Activated B cell treated with CpG ODN at 0.5 μM for 24 hours (primary cell): Measurements from ENCODE around the gene BFSP1. TPM values are rescaled to one million over a fixed set of nuclear protein-coding genes. Genes with fewer than 3 reads are reported as not detected.

ENCODE experiments used
- ATAC-seq: fragments of 200-7000 bp; cut with Tn5 transposase; one replicate; pipeline ENCODE4 v1.10.0; 2021; ENCODE audit warnings: low read depth, mild to moderate bottlenecking, moderate library complexity
- CTCF ChIA-PET: fragments of 350-600 bp; sonication (Branson Sonifier 250); formaldehyde crosslinking; loops from one replicate; lab custom pipeline; 2021; ENCODE audit warnings: antibody characterized with exemption; lab: Charles Lee
- POLR2A ChIA-PET: fragments of 350-600 bp; sonication (Branson Sonifier 250); formaldehyde crosslinking; loops from one replicate; lab custom pipeline; 2021; ENCODE audit warnings: antibody characterized with exemption; lab: Charles Lee
- DNase-seq: peaks from one replicate; pipeline ENCODE4 v3.0.0; 2022
- H3K27ac Mint-ChIP-seq: one replicate; pipeline ENCODE4 v1.8.0; 2020; ENCODE audit warnings: mixed read lengths
- H3K27me3 Mint-ChIP-seq: one replicate; pipeline ENCODE4 v1.8.0; 2021; ENCODE audit warnings: mixed read lengths
- H3K36me3 Mint-ChIP-seq: one replicate; pipeline ENCODE4 v1.8.0; 2021; ENCODE audit warnings: low read depth, mixed read lengths
- H3K4me1 Mint-ChIP-seq: one replicate; pipeline ENCODE4 v1.8.0; 2021; ENCODE audit warnings: mixed read lengths
- H3K4me3 Mint-ChIP-seq: one replicate; pipeline ENCODE4 v1.8.0; 2020; ENCODE audit warnings: mild to moderate bottlenecking, mixed read lengths
- H3K9me3 Mint-ChIP-seq: one replicate; pipeline ENCODE4 v1.8.0; 2020; ENCODE audit warnings: mixed read lengths
- CTCF ChIP-seq: fragments of 200-600 bp; IDR thresholded peaks from one replicate; pipeline ENCODE4 v1.8.0; 2022; ENCODE audit warnings: antibody characterized with exemption, mild to moderate bottlenecking
- intact Hi-C: fragments of 100-400 bp; cut with micrococcal nuclease; formaldehyde crosslinking; loops from one replicate; pipeline ENCODE4 v1.15.1; 2024
- total RNA-seq: library from RNA; stranded (reverse); gene quantifications from 2 replicates; pipeline ENCODE4 v1.2.3, GENCODE V29; 2022

BFSP1 gene
- 0.10 TPM in 1 of 2 replicates, not detected in the other for total RNA-seq

DNA sequence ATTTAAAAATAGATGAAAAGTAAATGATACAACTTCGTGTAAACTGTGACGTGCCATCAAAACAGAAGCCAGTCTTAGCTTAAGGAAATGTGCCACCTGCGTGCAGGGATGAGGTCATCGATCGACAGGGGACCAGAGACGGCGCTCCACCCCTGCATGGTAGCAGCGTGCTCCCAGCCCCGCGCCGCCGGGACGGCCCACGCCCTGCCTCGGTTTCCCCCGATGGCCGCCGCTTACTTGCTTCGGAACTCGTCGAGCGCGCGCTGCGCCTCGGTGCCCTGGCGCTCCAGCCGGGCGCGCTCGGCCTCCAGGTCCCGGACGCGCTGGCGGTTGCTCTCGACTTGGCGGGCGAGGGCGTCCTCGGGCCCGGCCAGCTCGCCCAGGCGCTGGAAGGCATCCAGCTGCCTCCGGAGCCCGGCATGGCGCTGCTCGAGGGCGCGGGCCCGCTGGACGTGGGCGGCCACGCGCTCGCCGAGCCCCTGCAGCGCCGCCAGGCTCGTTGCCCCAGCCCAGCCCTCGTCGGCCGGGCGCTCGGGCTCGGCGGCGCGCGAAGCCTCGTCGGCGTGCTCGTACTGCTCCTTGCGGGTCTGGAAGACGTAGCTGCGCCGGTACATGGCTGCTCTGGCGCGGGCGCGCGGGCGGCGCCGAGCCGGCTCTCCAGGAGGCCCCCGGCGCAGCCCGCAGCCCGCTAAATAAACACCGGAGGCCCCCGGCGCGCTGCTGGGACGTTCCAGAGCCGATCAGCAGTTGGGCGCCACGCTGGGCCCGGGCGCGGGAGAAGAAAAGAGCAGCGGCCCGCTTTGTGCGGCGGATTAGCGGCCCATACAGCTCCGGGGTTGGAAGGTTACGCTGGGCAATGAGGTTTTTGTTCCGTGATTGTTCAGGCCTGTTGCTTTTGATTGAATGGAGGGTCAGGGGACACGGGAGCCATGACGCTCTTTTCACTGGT lies at the start of gene BFSP1:
BFSP1 (minus strand) TSS at position 664 of the 949 bp plus-strand sequence; CDS start at position 614, 50 bp downstream.
- H3K36me3 Mint-ChIP-seq = no peaks in the 10 kb centered on the region
- no peak for TF ChIP-seq CTCF
- peak within 1 kb of the TSS; percentile 81 for H3K4me3 Mint-ChIP-seq
- no peak within 1 kb of the TSS for H3K27ac Mint-ChIP-seq
- CTCF ChIA-PET = interaction anchor here (1.0 kb wide), 1 partner anchor 87 kb away, joined by 3 read pairs; no protein-coding TSS in a partner anchor
- peaks cover 29% of the 10 kb centered on the region for H3K27me3 Mint-ChIP-seq
- ATAC-seq (peak; percentile 45), DNase-seq (peak; percentile 19)
- POLR2A ChIA-PET = interaction anchor here (0.8 to 0.9 kb wide), 2 partner anchors 39 to 40 kb away, joined by 3 to 5 read pairs; partner anchors contain the start of gene DSTN
- intact Hi-C loops = no loop called here
- H3K9me3 Mint-ChIP-seq = no peaks in the 10 kb centered on the region
- peaks cover 9% of the 10 kb centered on the region for H3K4me1 Mint-ChIP-seq

DNA sequence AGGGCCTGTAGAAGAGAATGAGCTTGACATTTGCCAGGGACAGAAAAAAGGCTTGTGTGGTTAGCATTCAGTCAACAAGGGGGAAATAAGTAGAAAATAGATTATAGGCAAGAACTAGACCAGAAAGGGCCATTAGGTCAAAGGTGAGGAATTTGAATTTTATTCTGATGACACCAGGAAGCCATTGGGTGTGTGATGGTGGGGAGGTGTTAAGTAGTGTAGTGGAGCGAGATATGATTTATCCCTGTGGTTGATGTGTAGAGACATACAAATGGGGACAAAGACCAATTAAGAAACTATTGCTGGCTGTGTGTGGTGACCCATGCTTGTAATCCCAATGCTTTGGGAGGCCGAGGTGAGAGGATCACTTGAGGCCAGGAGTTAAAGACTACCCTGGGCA lies 49.7 kb upstream of the BFSP1 start:
- no peak for TF ChIP-seq CTCF
- H3K4me3 Mint-ChIP-seq = no peak overlapping the region
- no peaks in the 10 kb centered on the region for H3K27me3 Mint-ChIP-seq
- DNase-seq (no peak), ATAC-seq (no peak)
- peaks cover 3% of the 10 kb centered on the region for H3K36me3 Mint-ChIP-seq
- POLR2A ChIA-PET = interaction anchor here (0.6 kb wide), 1 partner anchor 386 kb away, joined by 3 read pairs; no protein-coding TSS in a partner anchor
- no peak overlapping the region for H3K27ac Mint-ChIP-seq
- intact Hi-C loops = no loop called here
- no peaks in the 10 kb centered on the region for H3K9me3 Mint-ChIP-seq
- no peaks in the 10 kb centered on the region for H3K4me1 Mint-ChIP-seq
- CTCF ChIA-PET = no interaction called here

GRCh38 chr20:17579369-17580039 lies 48.3 kb upstream of the BFSP1 start:
- ChIA-PET POLR2A (no interaction called here), CTCF (no interaction called here)
- TF ChIP-seq CTCF = no peak
- Mint-ChIP-seq H3K27me3 (no peaks in the 10 kb centered on the region), H3K36me3 (peaks cover 3% of the 10 kb centered on the region), H3K4me3 (no peak overlapping the region), H3K27ac (no peak overlapping the region), H3K9me3 (no peaks in the 10 kb centered on the region), H3K4me1 (no peaks in the 10 kb centered on the region)
- DNase-seq (no peak), ATAC-seq (no peak)
- intact Hi-C loops = no loop called here

DNA sequence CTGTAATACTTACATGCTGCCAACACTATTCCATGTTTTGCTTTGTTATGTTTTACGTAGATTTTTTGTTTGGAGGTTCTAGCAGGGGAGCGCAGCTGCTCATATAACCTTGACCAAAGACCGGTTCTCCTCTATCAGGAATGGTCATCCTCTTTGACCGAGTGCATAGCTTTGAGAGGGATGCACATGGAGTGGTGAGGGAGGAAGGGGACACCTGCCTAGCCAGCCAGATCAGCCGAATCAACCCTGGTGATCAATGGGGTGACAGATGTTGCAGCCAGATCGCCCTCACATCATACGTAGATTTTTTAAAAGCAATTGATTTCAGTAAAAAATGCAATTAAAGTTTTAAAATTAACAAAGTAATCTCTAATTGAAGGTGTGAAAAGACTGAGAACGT lies 45.0 kb upstream of the BFSP1 start:
- Mint-ChIP-seq H3K4me3 (no peak overlapping the region), H3K36me3 (peaks cover 3% of the 10 kb centered on the region), H3K9me3 (no peaks in the 10 kb centered on the region), H3K27ac (no peak overlapping the region), H3K4me1 (peaks cover 8% of the 10 kb centered on the region), H3K27me3 (no peaks in the 10 kb centered on the region)
- POLR2A ChIA-PET = no interaction called here
- CTCF ChIA-PET = no interaction called here
- ATAC-seq (no peak), DNase-seq (no peak)
- no peak for TF ChIP-seq CTCF
- intact Hi-C loops = no loop called here

DNA sequence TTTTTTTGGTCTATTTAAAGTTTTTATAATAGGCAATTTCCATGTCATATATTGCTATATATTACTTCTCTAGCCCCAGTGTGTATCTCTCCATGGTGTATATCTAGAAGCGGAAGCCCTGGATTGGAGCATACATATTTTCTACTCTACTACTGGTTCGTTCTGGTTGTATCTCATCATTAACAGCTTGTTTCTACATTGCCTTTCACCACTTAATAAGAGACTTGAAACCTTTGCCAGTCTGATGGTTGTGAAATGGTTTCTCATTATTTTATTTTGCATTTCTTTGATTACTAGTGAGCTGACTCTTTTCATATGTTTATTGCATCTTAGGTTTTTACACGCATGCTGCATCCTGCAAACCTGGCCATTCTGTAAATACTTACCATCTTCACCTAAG lies 42.3 kb upstream of the BFSP1 start:
- POLR2A ChIA-PET = no interaction called here
- H3K27ac Mint-ChIP-seq = no peak overlapping the region

More for the DNA sequence above, 42.3 kb upstream of the BFSP1 start:
- intact Hi-C loops = loop anchor here (5.0 kb wide), 1 partner anchor 44 kb away; no protein-coding TSS in a partner anchor
- Mint-ChIP-seq H3K4me3 (no peak overlapping the region), H3K4me1 (peaks cover 16% of the 10 kb centered on the region), H3K27me3 (no peaks in the 10 kb centered on the region), H3K36me3 (peaks cover 7% of the 10 kb centered on the region), H3K9me3 (no peaks in the 10 kb centered on the region)
- DNase-seq (no peak), ATAC-seq (no peak)
- CTCF ChIA-PET = no interaction called here
- TF ChIP-seq CTCF = no peak
